Activated T-helper 2 cell treated with anti-CD3 and anti-CD28 coated beads, Interferon-gamma antibody, Interleukin-2, Interleukin-4, amounts not matched to agents 10 μg/mL and 5 μg/mL and 100 μg/mL, durations not matched to agents 14 hours and 24 hours and 36 hours (primary cell): ENCODE measurements around the gene SMIM28. TPM values are rescaled to one million over a fixed set of nuclear protein-coding genes. Genes with fewer than 3 reads are reported as not detected.

ENCODE experiments used
- DNase-seq: peaks from one replicate; pipeline ENCODE4 v3.0.0; 2021; ENCODE audit warnings: low spot score
- H3K27ac Mint-ChIP-seq: one replicate; pipeline ENCODE4 v1.8.0; 2021; ENCODE audit warnings: mixed read lengths
- H3K27me3 Mint-ChIP-seq: one replicate; pipeline ENCODE4 v1.8.0; 2021; ENCODE audit warnings: low read depth, mixed read lengths
- H3K36me3 Mint-ChIP-seq: one replicate; pipeline ENCODE4 v1.8.0; 2021; ENCODE audit warnings: low read depth, mixed read lengths
- H3K4me1 Mint-ChIP-seq: one replicate; pipeline ENCODE4 v1.8.0; 2021; ENCODE audit warnings: low read depth, mixed read lengths
- H3K4me3 Mint-ChIP-seq: one replicate; pipeline ENCODE4 v1.8.0; 2021; ENCODE audit warnings: low read depth, mild to moderate bottlenecking, moderate library complexity, mixed read lengths
- H3K9me3 Mint-ChIP-seq: one replicate; pipeline ENCODE4 v1.8.0; 2021; ENCODE audit warnings: mixed read lengths
- intact Hi-C: fragments of 100-400 bp; cut with micrococcal nuclease; formaldehyde crosslinking; loops from one replicate; pipeline ENCODE4 v1.15.1; 2023
- total RNA-seq: library from RNA; stranded (reverse); gene quantifications from 2 replicates; pipeline ENCODE4 v1.2.3, GENCODE V29; 2022

SMIM28 gene
- not detected in 2 replicates for total RNA-seq

GRCh38 chr6:138377844-138378243 lies at the start of gene SMIM28:
Gene SMIM28 (plus strand): TSS chr6:138377905. CDS start chr6:138378073, 168 bp downstream.
- DNase-seq, result no peak
- intact Hi-C loops, result no loop called here
- Mint-ChIP-seq H3K36me3 (no peaks in the 10 kb centered on the region), H3K4me3 (no peak within 1 kb of the TSS), H3K4me1 (no peaks in the 10 kb centered on the region), H3K27me3 (peaks cover 10% of the 10 kb centered on the region), H3K9me3 (no peaks in the 10 kb centered on the region), H3K27ac (no peak within 1 kb of the TSS)

DNA sequence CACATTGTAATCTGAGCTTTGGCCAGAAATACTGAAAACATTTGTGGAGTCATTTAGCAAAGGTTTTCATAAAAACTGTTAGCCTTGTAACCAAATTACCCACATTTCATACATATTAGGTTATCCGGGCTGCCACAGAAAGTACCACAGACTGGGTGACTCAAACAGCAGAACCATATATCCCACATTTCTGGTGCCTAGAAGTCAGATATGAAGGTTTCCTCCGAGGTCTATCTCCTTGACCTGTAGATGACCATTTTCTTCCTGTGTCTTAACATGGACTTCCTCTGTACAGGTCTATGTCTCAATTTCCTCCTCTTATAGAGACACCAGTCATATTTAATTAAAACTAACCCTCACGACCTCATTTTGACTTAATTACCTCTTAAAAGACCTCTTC lies 49.5 kb upstream of the SMIM28 start:
- Mint-ChIP-seq H3K27me3 (peaks cover 5% of the 10 kb centered on the region), H3K9me3 (no peaks in the 10 kb centered on the region), H3K27ac (no peak overlapping the region), H3K4me1 (no peaks in the 10 kb centered on the region), H3K36me3 (no peaks in the 10 kb centered on the region), H3K4me3 (no peak overlapping the region)
- no peak for DNase-seq
- intact Hi-C loops, result no loop called here

- no peaks in the 10 kb centered on the region for H3K4me1 Mint-ChIP-seq
- no peak overlapping the region for H3K4me3 Mint-ChIP-seq
- intact Hi-C loops, result no loop called here
- peaks cover 5% of the 10 kb centered on the region for H3K27me3 Mint-ChIP-seq
- no peaks in the 10 kb centered on the region for H3K36me3 Mint-ChIP-seq
- H3K9me3 Mint-ChIP-seq, result no peaks in the 10 kb centered on the region
- no peak overlapping the region for H3K27ac Mint-ChIP-seq
- no peak for DNase-seq
These were observed 46.9 kb upstream of the SMIM28 start for GRCh38 chr6:138330763-138331162.

DNA sequence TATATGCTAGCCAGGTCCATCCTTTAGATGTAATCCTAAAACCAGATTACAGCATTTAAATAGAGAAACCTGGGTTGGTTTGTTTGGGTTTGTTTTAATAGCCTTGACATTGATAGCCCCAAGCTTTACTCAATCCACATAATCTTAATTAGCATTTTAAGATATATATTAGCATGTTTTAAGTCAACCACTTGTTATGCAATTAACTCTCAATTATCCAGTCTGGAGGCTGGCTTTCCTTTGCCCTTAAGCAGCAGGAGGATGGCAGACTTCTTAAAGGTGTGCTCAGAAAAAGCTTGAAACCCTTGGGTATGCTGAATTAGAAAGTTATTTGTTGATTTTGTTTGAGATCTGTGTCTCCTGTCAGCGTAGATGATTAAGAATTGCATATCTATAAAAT lies 46.3 kb upstream of the SMIM28 start:
- no peaks in the 10 kb centered on the region for H3K36me3 Mint-ChIP-seq
- no peak overlapping the region for H3K4me3 Mint-ChIP-seq
- intact Hi-C loops, result no loop called here
- no peak for DNase-seq
- peaks cover 5% of the 10 kb centered on the region for H3K27me3 Mint-ChIP-seq
- no peaks in the 10 kb centered on the region for H3K4me1 Mint-ChIP-seq
- no peak overlapping the region for H3K27ac Mint-ChIP-seq
- no peaks in the 10 kb centered on the region for H3K9me3 Mint-ChIP-seq

DNA sequence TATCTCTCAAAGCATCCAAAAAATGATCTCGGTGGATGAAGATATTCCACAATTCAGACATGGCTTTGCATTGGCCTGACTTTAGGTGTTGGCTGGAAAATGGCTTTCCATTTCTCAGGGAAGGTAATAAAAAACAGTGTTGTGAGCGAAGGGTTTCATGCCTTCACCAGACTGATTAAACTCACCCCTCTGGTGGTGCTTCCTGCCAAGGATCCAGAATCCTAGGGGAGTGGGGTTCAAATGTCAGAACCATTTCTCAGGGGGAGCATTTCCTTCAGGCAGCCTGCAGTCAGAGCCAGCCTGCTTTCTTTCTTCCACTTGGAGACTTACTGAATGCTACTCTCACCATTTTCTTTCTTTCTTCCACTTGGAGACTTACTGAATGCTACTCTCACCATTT lies 45.7 kb upstream of the SMIM28 start:
- H3K4me1 Mint-ChIP-seq, result no peaks in the 10 kb centered on the region
- no peak overlapping the region for H3K27ac Mint-ChIP-seq
- intact Hi-C loops, result no loop called here
- DNase-seq, result no peak
- no peaks in the 10 kb centered on the region for H3K36me3 Mint-ChIP-seq
- H3K27me3 Mint-ChIP-seq, result peaks cover 5% of the 10 kb centered on the region
- H3K4me3 Mint-ChIP-seq, result no peak overlapping the region
- no peaks in the 10 kb centered on the region for H3K9me3 Mint-ChIP-seq

DNA sequence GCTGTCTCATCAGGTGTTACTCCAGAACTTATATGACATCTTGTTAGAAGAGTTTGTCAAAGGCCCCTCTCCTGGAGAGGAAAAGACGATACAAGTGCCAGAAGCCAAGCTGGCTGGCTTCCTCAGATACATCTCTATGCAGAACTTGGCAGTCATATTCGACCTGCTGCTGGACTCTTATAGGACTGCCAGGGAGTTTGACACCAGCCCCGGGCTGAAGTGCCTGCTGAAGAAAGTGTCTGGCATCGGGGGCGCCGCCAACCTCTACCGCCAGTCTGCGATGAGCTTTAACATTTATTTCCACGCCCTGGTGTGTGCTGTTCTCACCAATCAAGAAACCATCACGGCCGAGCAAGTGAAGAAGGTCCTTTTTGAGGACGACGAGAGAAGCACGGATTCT lies 43.7 kb upstream of the SMIM28 start:
- H3K9me3 Mint-ChIP-seq, result no peaks in the 10 kb centered on the region
- H3K27me3 Mint-ChIP-seq, result peaks cover 10% of the 10 kb centered on the region
- intact Hi-C loops, result no loop called here
- no peaks in the 10 kb centered on the region for H3K4me1 Mint-ChIP-seq
- DNase-seq, result no peak
- no peak overlapping the region for H3K4me3 Mint-ChIP-seq
- no peak overlapping the region for H3K27ac Mint-ChIP-seq
- no peaks in the 10 kb centered on the region for H3K36me3 Mint-ChIP-seq

DNA sequence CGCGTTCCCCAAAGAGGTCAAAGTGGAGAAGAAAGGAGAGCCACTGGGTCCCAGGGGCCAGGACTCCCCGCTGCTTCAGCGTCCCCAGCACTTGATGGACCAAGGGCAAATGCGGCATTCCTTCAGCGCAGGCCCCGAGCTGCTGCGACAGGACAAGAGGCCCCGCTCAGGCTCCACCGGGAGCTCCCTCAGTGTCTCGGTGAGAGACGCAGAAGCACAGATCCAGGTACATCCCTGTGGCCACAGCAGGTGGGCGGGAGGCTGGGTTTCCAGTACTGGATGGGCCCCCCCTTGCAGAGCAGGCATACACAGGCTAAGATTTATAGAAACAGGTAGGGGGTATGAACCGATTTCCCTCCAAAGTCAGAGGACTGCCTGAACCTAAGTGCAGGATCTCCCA lies 42.7 kb upstream of the SMIM28 start:
- Mint-ChIP-seq H3K4me3 (no peak overlapping the region), H3K27ac (no peak overlapping the region), H3K9me3 (no peaks in the 10 kb centered on the region), H3K4me1 (no peaks in the 10 kb centered on the region), H3K36me3 (no peaks in the 10 kb centered on the region), H3K27me3 (peaks cover 14% of the 10 kb centered on the region)
- DNase-seq, result no peak
- intact Hi-C loops, result no loop called here

- Mint-ChIP-seq H3K27ac (no peak overlapping the region), H3K9me3 (no peaks in the 10 kb centered on the region), H3K4me3 (no peak overlapping the region), H3K27me3 (peaks cover 18% of the 10 kb centered on the region), H3K4me1 (no peaks in the 10 kb centered on the region), H3K36me3 (no peaks in the 10 kb centered on the region)
- DNase-seq, result no peak
- intact Hi-C loops, result no loop called here
These were observed 41.5 kb upstream of the SMIM28 start for GRCh38 chr6:138336221-138336620.

DNA sequence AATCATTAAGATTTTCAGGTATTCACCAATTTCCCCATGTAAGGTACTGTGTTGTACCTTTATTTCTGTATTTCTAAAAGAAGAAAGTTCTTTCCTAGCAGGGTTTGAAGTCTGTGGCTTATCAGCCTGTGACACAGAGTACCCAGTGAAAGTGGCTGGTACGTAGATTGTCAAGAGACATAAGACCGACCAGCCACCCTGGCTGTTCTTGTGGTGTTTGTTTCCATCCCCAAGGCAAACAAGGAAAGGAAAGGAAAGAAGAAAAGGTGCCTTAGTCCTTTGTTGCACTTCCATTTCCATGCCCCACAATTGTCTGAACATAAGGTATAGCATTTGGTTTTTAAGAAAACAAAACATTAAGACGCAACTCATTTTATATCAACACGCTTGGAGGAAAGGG lies 40.6 kb upstream of the SMIM28 start:
- H3K4me3 Mint-ChIP-seq, result no peak overlapping the region

GRCh38 chr6:138339024-138339423 lies 38.7 kb upstream of the SMIM28 start:
- DNase-seq, result no peak
- Mint-ChIP-seq H3K9me3 (no peaks in the 10 kb centered on the region), H3K4me1 (no peaks in the 10 kb centered on the region), H3K36me3 (no peaks in the 10 kb centered on the region), H3K27me3 (peaks cover 28% of the 10 kb centered on the region), H3K4me3 (no peak overlapping the region), H3K27ac (no peak overlapping the region)
- intact Hi-C loops, result no loop called here

More for the DNA sequence above, 40.6 kb upstream of the SMIM28 start:
- Mint-ChIP-seq H3K9me3 (no peaks in the 10 kb centered on the region), H3K36me3 (no peaks in the 10 kb centered on the region), H3K27me3 (peaks cover 16% of the 10 kb centered on the region), H3K4me1 (no peaks in the 10 kb centered on the region), H3K27ac (no peak overlapping the region)
- no peak for DNase-seq
- intact Hi-C loops, result no loop called here

GRCh38 chr6:138341176-138341575 lies 36.5 kb upstream of the SMIM28 start:
- Mint-ChIP-seq H3K27ac (no peak overlapping the region), H3K4me1 (no peaks in the 10 kb centered on the region), H3K4me3 (no peak overlapping the region), H3K9me3 (no peaks in the 10 kb centered on the region), H3K36me3 (no peaks in the 10 kb centered on the region), H3K27me3 (peaks cover 30% of the 10 kb centered on the region)
- intact Hi-C loops, result no loop called here
- DNase-seq, result no peak

- no peak for DNase-seq
- Mint-ChIP-seq H3K4me1 (no peaks in the 10 kb centered on the region), H3K27ac (no peak overlapping the region), H3K9me3 (no peaks in the 10 kb centered on the region), H3K36me3 (no peaks in the 10 kb centered on the region), H3K27me3 (peaks cover 32% of the 10 kb centered on the region), H3K4me3 (no peak overlapping the region)
- intact Hi-C loops, result no loop called here
These were observed 34.6 kb upstream of the SMIM28 start for GRCh38 chr6:138343112-138343511.

GRCh38 chr6:138345565-138346285 lies 32.0 kb upstream of the SMIM28 start:
- H3K4me3 Mint-ChIP-seq, result no peak overlapping the region
- H3K27me3 Mint-ChIP-seq, result peaks cover 27% of the 10 kb centered on the region
- no peak for DNase-seq
- intact Hi-C loops, result no loop called here
- H3K27ac Mint-ChIP-seq, result no peak overlapping the region
- no peaks in the 10 kb centered on the region for H3K36me3 Mint-ChIP-seq
- no peaks in the 10 kb centered on the region for H3K9me3 Mint-ChIP-seq
- H3K4me1 Mint-ChIP-seq, result no peaks in the 10 kb centered on the region
